ENCODE results near the gene TCF15. TPM values are rescaled to one million over a fixed set of nuclear protein-coding genes. Genes with fewer than 3 reads are reported as not detected.

Gene TCF15
- total RNA-seq, 1 donor from 2014 or later = not detected

GRCh38 chr20:650281-650680, 40.2 kb upstream of the TCF15 start:
- H3K4me3 ChIP-seq (ENCODE audit: low read depth, low read length) = no peak overlapping the region
- TF ChIP-seq CTCF (IDR thresholded peaks at IDR 0.05; ENCODE audit: insufficient read depth, low read length, severe bottlenecking) = no peak
- peaks cover 36% of the 10 kb centered on the region for H3K36me3 ChIP-seq (ENCODE audit: control insufficient read depth, insufficient read depth, low read length)
- no peak for FAIRE-seq
- no peak for DNase-seq (ENCODE audit: low read depth)
- H3K27me3 ChIP-seq (ENCODE audit: control insufficient read depth, insufficient read depth, low read length) = no peaks in the 10 kb centered on the region

GRCh38 chr20:647479-648019, 37.4 kb upstream of the TCF15 start:
- H3K36me3 ChIP-seq (ENCODE audit: control insufficient read depth, insufficient read depth, low read length) = peaks cover 36% of the 10 kb centered on the region
- peaks cover 2% of the 10 kb centered on the region for H3K27me3 ChIP-seq (ENCODE audit: control insufficient read depth, insufficient read depth, low read length)
- FAIRE-seq = no peak
- DNase-seq (ENCODE audit: low read depth) = no peak
- no peak overlapping the region for H3K4me3 ChIP-seq (ENCODE audit: low read depth, low read length)
- TF ChIP-seq CTCF (IDR thresholded peaks at IDR 0.05; ENCODE audit: insufficient read depth, low read length, severe bottlenecking) = no peak

GRCh38 chr20:646868-647233, 36.7 kb upstream of the TCF15 start:
- DNase-seq (ENCODE audit: low read depth) (no peak), FAIRE-seq (no peak)
- no peak overlapping the region for H3K4me3 ChIP-seq (ENCODE audit: low read depth, low read length)
- peaks cover 2% of the 10 kb centered on the region for H3K27me3 ChIP-seq (ENCODE audit: control insufficient read depth, insufficient read depth, low read length)
- no peak for TF ChIP-seq CTCF (IDR thresholded peaks at IDR 0.05; ENCODE audit: insufficient read depth, low read length, severe bottlenecking)
- H3K36me3 ChIP-seq (ENCODE audit: control insufficient read depth, insufficient read depth, low read length) = peaks cover 36% of the 10 kb centered on the region

GRCh38 chr20:646107-646867, 36.2 kb upstream of the TCF15 start:
- no peak for FAIRE-seq
- no peak for TF ChIP-seq CTCF (IDR thresholded peaks at IDR 0.05; ENCODE audit: insufficient read depth, low read length, severe bottlenecking)
- H3K27me3 ChIP-seq (ENCODE audit: control insufficient read depth, insufficient read depth, low read length) = peaks cover 2% of the 10 kb centered on the region
- no peak overlapping the region for H3K4me3 ChIP-seq (ENCODE audit: low read depth, low read length)
- peaks cover 34% of the 10 kb centered on the region for H3K36me3 ChIP-seq (ENCODE audit: control insufficient read depth, insufficient read depth, low read length)
- no peak for DNase-seq (ENCODE audit: low read depth)

- TF ChIP-seq CTCF (IDR thresholded peaks at IDR 0.05; ENCODE audit: insufficient read depth, low read length, severe bottlenecking) = peak; percentile 97
- no peak for FAIRE-seq
- Histone ChIP-seq H3K27me3 (ENCODE audit: control insufficient read depth, insufficient read depth, low read length) (peaks cover 2% of the 10 kb centered on the region), H3K4me3 (ENCODE audit: low read depth, low read length) (no peak overlapping the region), H3K36me3 (ENCODE audit: control insufficient read depth, insufficient read depth, low read length) (peaks cover 28% of the 10 kb centered on the region)
- DNase-seq (ENCODE audit: low read depth) = peak; percentile 39
These were observed 35.4 kb upstream of the TCF15 start for GRCh38 chr20:645318-646106.
